Endometrial microvascular endothelial cells (primary cell): ENCODE measurements around the gene MOB1B. TPM values are rescaled to one million over a fixed set of nuclear protein-coding genes. Genes with fewer than 3 reads are reported as not detected.
"Not testable (repeated sequence)": the region's sequence is repeated elsewhere in the genome, so short reads cannot be mapped to it uniquely, and the experiment has no call there.

Experiments
- in situ Hi-C: cut with HindIII; loops from 2 replicates; pipeline ENCODE4 v1.10.0; 2017; ENCODE audit warnings: low sequenced_read_pairs, low pct_unique_long_range_greater_than_20kb; ENCODE audit errors: inconsistent ontology term
- total RNA-seq: library from RNA; depleted of rRNA; stranded (reverse); fragments of >200 nt; gene quantifications from one replicate; pipeline ENCODE4 v1.2.3, GENCODE V29; 2015; ENCODE audit errors: inconsistent ontology term

Gene MOB1B
- 14.1 TPM for total RNA-seq

GRCh38 chr4:70901984-70902576 lies at the start of gene MOB1B:
TSS of gene MOB1B (plus strand) at chr4:70902369. CDS start at chr4:70902537, 168 bp downstream.
- in situ Hi-C loops = no loop called here

GRCh38 chr4:70855464-70855863 lies 46.7 kb upstream of the MOB1B start:
- in situ Hi-C loops = no loop called here

- in situ Hi-C loops = no loop called here
These were observed 43.7 kb upstream of the MOB1B start for GRCh38 chr4:70858454-70858853.

- in situ Hi-C loops = no loop called here
These were observed 43.1 kb upstream of the MOB1B start for GRCh38 chr4:70859066-70859465.

GRCh38 chr4:70863099-70863790 lies 38.9 kb upstream of the MOB1B start:
- in situ Hi-C loops = no loop called here

- in situ Hi-C loops = no loop called here
These were observed 33.4 kb upstream of the MOB1B start for GRCh38 chr4:70868778-70869177.

GRCh38 chr4:70873216-70873615 lies 29.0 kb upstream of the MOB1B start:
- in situ Hi-C loops = no loop called here

GRCh38 chr4:70874268-70875156 lies 27.7 kb upstream of the MOB1B start:
- in situ Hi-C loops = no loop called here

GRCh38 chr4:70877556-70877955 lies 24.6 kb upstream of the MOB1B start:
- in situ Hi-C loops = no loop called here

GRCh38 chr4:70880739-70881138 lies 21.4 kb upstream of the MOB1B start:
- in situ Hi-C loops = no loop called here

- in situ Hi-C loops = no loop called here
These were observed 17.0 kb upstream of the MOB1B start for GRCh38 chr4:70885174-70885573.

- in situ Hi-C loops = no loop called here
These were observed 9.9 kb upstream of the MOB1B start for GRCh38 chr4:70892086-70892769.

- in situ Hi-C loops = no loop called here
These were observed 8.4 kb upstream of the MOB1B start for GRCh38 chr4:70893790-70894189.

- in situ Hi-C loops = no loop called here
These were observed 6.8 kb upstream of the MOB1B start for GRCh38 chr4:70895405-70895804.

- in situ Hi-C loops = no loop called here
These were observed 6.2 kb upstream of the MOB1B start for GRCh38 chr4:70895811-70896491.

- in situ Hi-C loops = not testable (repeated sequence)
These were observed 3.6 kb upstream of the MOB1B start for GRCh38 chr4:70898581-70898980.

- in situ Hi-C loops = no loop called here
These were observed 574 bp upstream of the MOB1B start for GRCh38 chr4:70901607-70901983.

- in situ Hi-C loops = no loop called here
These were observed 565 bp downstream of the MOB1B start for GRCh38 chr4:70902577-70903290.
